ENCODE measurements around the gene RYR3. TPM values are rescaled to one million over a fixed set of nuclear protein-coding genes. Genes with fewer than 3 reads are reported as not detected.

The RYR3 gene
- total RNA-seq, 1 experiment from 2014 or later, result 0.44 TPM

DNA sequence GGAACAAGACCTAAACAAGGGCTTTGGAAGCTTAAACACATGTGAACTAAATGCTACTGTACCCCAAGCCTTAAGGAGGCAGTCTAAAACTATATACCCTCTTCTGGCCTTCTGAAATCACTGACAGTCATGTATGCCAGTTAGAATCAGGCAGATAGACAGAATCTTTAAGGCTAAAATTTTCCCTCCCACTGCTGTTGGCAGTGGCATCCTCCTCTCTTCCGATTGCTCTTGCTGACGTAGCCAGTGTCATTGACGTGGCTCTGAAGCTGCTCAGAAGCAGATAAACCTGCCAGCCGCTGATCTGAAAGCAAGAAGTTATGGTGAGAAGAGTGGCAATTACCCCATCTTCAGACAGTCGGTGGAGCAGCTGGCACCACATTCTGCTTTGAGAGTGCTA lies 3.3 kb downstream of the RYR3 start:
- in situ Hi-C loops (cut with HindIII; ENCODE audit: low sequenced_read_pairs), result no loop called here
- no peak for DNase-seq (ENCODE audit: low spot score)

- in situ Hi-C loops (cut with HindIII; ENCODE audit: low sequenced_read_pairs), result no loop called here
- no peak for DNase-seq (ENCODE audit: low spot score)
These were observed 4.3 kb downstream of the RYR3 start for GRCh38 chr15:33315044-33315443.

GRCh38 chr15:33317896-33318295 lies 7.1 kb downstream of the RYR3 start:
- in situ Hi-C loops (cut with HindIII; ENCODE audit: low sequenced_read_pairs), result no loop called here
- no peak for DNase-seq (ENCODE audit: low spot score)

DNA sequence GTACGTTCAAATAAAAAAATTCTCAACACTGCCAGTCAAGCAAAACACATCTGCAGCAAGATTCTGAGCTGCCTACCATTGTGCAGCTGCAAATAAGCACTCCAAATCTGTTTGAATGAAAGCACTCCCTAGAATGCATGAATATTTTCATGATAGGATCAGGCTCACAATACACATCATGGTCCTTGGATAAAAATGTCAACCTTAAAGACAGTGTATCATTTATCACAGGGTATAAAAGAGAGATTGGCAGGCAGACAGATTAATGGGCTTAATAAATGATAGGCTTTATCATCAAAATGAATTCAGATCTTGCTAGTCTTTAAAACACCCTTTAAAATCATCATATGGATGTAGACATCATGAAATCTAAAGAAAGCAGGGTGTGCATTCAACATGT lies 9.2 kb downstream of the RYR3 start:
- in situ Hi-C loops (cut with HindIII; ENCODE audit: low sequenced_read_pairs), result no loop called here
- no peak for DNase-seq (ENCODE audit: low spot score)

DNA sequence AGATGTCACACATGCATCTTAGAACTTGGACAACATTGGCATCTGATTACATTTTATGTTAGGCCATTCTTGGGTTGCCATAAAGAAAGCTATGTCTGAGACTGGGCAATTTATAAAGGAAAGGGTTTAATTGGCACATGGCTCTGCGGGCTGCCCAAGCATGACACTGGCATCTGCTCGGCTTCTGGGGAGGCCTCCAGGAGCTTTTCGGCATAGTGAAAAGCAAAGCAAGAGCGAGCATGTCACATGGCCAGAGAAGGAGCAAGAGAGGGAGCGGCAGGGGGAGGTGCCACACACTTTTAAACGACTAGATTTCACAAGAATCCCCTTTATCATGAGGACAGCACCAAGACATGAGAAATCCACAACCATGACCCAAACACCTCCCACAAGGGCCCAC lies 11.3 kb downstream of the RYR3 start:
- DNase-seq (ENCODE audit: low spot score), result no peak
- in situ Hi-C loops (cut with HindIII; ENCODE audit: low sequenced_read_pairs), result no loop called here

DNA sequence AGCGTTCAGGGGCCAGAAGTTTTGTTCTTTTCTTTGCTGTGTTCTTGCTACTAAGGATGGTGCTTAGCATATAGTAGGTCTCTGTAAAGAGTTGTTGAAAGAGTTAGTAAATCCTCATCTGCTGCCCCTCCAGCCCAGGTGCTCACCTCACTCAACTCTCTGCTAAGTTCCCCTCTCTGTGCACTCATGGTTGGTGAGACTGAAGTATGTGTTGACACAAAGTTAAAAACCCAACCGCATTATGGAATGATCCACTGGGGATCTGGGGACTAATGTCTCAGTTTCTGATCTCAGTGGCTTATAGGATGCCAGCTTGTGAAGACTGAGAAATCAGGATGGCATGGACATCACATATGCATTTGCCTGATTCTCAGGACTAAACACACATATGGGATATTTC lies 13.8 kb downstream of the RYR3 start:
- in situ Hi-C loops (cut with HindIII; ENCODE audit: low sequenced_read_pairs), result no loop called here
- DNase-seq (ENCODE audit: low spot score), result no peak

- no peak for DNase-seq (ENCODE audit: low spot score)
- in situ Hi-C loops (cut with HindIII; ENCODE audit: low sequenced_read_pairs), result no loop called here
These were observed 16.1 kb downstream of the RYR3 start for GRCh38 chr15:33326908-33327307.

DNA sequence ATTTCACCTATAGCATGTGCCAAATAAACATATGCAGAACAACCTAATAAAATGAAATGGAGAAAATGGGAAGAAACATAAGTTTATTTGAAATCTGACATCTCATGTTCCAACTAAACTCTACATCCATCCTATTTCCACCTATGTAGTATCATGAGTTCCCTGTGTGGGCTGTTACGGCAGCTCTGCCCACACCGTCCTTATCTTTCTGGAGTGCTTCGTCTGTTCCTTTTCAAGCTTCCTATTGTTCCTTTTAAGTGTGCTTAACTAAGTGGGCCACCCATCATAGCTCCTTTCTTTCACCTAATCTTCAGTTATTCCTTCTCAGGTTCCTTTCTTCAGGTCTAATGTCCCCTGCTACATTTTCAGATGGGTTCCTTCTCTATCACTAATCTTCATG lies 17.3 kb downstream of the RYR3 start:
- DNase-seq (ENCODE audit: low spot score), result no peak
- in situ Hi-C loops (cut with HindIII; ENCODE audit: low sequenced_read_pairs), result no loop called here

DNA sequence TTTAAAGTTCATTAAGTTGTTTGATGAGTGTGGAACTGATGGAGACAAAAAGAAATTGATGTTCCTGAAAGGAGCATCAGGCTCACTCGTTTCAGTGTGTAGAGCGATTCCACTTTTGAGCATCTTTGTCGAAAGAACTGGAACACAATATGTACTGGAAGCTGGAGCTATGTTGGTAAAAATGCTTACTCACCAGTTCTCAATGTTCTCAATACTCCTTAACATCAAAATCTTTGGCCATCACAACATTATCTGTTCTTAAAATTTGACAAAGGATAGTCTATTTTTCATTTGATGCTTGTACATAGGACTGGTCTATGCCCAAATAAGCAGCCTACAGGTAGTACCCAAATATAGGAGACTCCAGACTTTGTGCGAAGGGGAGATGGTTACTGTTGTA lies 18.7 kb downstream of the RYR3 start:
- in situ Hi-C loops (cut with HindIII; ENCODE audit: low sequenced_read_pairs), result no loop called here
- no peak for DNase-seq (ENCODE audit: low spot score)

DNA sequence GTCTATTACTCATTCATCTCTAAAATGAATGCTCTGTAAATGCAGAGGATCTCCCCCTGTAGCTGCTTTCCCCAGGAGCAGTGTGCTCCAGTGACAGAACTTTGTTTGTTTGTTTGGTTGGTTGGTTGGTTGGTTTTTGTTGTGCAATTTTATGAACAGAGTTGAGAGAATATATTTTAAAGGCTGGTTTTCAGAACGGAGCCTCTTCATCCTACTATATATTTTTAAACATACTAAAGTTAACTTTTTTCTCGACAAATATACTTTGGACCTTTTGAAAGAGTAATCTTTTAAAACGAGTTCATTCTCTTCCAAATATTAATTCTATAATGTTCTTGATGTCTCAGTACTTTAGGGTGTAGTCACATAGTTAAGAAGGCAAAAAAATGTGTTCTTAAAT lies 20.2 kb downstream of the RYR3 start:
- no peak for DNase-seq (ENCODE audit: low spot score)
- in situ Hi-C loops (cut with HindIII; ENCODE audit: low sequenced_read_pairs), result no loop called here

DNA sequence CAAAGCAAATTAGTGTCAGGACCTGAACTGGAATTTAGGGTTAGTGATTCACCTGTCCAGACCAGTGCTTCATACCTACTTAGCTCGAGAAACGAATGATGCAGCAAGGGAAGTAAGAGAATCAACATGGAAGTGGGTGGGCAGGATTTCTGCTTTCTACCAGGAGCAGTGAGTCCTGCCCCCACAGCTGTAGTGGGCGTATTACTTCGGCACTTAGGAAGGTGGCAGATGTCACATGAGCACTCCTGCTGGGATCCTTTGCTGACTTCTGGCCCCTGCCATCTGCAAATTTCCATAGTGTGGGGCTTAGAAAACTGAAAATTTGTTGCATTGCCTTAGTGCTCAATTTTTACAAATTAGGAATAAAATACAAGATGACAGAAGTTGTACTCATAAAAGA lies 31.2 kb downstream of the RYR3 start:
- in situ Hi-C loops (cut with HindIII; ENCODE audit: low sequenced_read_pairs), result no loop called here
- no peak for DNase-seq (ENCODE audit: low spot score)

DNA sequence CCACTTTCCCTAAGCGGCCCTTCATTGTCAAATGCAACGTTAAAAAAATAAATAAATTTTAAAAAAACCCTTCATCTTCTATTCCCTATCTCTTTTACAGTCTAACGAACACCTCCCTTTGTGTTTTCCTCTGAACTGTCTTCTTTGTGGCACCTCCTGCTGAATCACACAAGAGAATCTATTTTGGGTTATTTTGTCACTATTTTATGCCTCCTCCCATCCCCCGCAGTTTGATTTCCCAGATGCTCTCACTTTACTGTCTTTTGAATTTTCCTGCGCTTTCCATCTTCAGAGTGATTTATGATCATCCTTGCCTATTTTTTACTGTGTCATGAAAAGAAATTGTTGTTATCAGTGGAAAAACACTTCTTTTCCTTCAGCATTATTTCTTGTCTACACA lies 32.5 kb downstream of the RYR3 start:
- no peak for DNase-seq (ENCODE audit: low spot score)
- in situ Hi-C loops (cut with HindIII; ENCODE audit: low sequenced_read_pairs), result no loop called here

GRCh38 chr15:33344111-33344510 lies 33.3 kb downstream of the RYR3 start:
- in situ Hi-C loops (cut with HindIII; ENCODE audit: low sequenced_read_pairs), result no loop called here

GRCh38 chr15:33344530-33344929 lies 33.8 kb downstream of the RYR3 start:
- in situ Hi-C loops (cut with HindIII; ENCODE audit: low sequenced_read_pairs), result no loop called here

More at GRCh38 chr15:33344111-33344510, 33.3 kb downstream of the RYR3 start:
- no peak for DNase-seq (ENCODE audit: low spot score)

DNA sequence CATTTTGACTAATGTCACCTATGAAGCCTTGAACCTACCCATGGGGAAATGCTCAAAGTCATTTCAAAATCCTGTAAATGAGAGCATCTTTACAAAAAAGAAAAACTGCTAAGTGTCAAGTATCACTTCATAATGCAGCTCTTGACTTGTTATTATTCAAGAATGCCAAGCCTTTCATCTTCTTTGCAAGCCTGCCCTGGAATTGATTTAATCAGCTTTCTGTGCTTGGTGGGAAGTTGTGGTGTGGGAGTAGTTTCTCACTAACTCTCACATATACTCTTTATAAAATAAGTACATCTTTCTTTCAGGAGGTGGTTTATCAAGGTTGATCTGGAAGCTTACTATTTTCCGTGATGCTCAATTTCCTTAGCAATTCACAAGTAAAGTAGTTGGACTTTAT lies 43.6 kb downstream of the RYR3 start:
- in situ Hi-C loops (cut with HindIII; ENCODE audit: low sequenced_read_pairs), result no loop called here
- DNase-seq (ENCODE audit: low spot score), result no peak

More at GRCh38 chr15:33344530-33344929, 33.8 kb downstream of the RYR3 start:
- DNase-seq (ENCODE audit: low spot score), result no peak

GRCh38 chr15:33357845-33358244 lies 47.1 kb downstream of the RYR3 start:
- in situ Hi-C loops (cut with HindIII; ENCODE audit: low sequenced_read_pairs), result no loop called here
- DNase-seq (ENCODE audit: low spot score), result no peak

DNA sequence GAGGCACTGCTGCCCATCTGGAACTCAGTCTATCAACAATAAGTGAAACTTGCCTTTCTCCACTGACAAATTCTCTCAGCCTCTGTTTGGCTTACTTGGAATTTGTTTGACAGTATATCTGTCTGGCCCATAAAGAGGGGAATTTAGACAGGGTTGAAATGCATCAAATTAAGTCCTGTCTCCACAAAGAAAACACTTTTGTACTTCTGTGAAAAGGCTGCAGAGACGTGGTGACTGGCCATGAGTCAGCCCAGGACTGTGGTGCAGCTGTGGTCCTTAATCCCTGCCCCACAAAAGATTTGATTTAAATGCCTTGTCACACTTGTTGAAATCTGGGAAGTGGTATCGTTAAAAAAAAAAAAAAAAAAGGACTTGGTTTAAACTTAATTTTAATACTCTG lies 47.5 kb downstream of the RYR3 start:
- in situ Hi-C loops (cut with HindIII; ENCODE audit: low sequenced_read_pairs), result no loop called here
- DNase-seq (ENCODE audit: low spot score), result no peak

- DNase-seq (ENCODE audit: low spot score), result no peak
- in situ Hi-C loops (cut with HindIII; ENCODE audit: low sequenced_read_pairs), result no loop called here
These were observed 50.1 kb downstream of the RYR3 start for GRCh38 chr15:33360886-33361285.

GRCh38 chr15:33369941-33370622 lies 59.3 kb downstream of the RYR3 start:
- DNase-seq (ENCODE audit: low spot score), result no peak
- in situ Hi-C loops (cut with HindIII; ENCODE audit: low sequenced_read_pairs), result no loop called here

DNA sequence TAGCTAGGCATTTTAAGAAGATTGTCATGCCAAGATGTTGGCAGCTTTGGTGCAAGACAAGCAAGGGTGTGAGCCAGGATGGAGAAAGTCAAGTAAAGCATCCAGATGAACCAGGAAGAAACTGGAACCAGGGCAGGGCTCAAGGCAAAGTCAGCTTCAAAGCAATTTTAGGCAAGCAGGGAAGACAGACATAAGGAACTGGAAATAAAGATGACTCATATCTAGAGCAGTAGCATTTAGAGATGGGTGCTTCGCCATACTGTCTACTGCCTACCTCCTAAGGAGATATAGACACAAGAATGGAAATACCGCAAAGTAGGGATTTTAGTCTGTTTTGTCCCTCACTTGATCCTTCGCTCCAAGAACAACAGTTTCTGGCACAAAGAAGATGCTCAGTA lies 59.9 kb downstream of the RYR3 start:
- in situ Hi-C loops (cut with HindIII; ENCODE audit: low sequenced_read_pairs), result no loop called here
- no peak for DNase-seq (ENCODE audit: low spot score)

- in situ Hi-C loops (cut with HindIII; ENCODE audit: low sequenced_read_pairs), result no loop called here
- peak; percentile 8 for DNase-seq (ENCODE audit: low spot score)
These were observed 60.4 kb downstream of the RYR3 start for GRCh38 chr15:33371159-33371558.

All from G401 (cell line).